HL-60 (cell line): Measurements from ENCODE around the gene TIAM1.

ENCODE experiments used
- DNase-seq, 2 experiments: peaks; one replicate each; pipeline ENCODE4 v3.0.0-alpha.2; 2010 to 2020; ENCODE audit warnings: low read depth in 1 of 2, low spot score in 1 of 2
- H3K27ac ChIP-seq: fragments of 250-450 bp; sonication (Bioruptor Pico); replicated peaks from 2 replicates; pipeline ENCODE4 v1.5.1; 2020; ENCODE audit warnings: mild to moderate bottlenecking, moderate library complexity
- H3K27me3 ChIP-seq: fragments of 250-450 bp; sonication (Bioruptor Pico); 2 replicates; pipeline ENCODE4 v1.5.1; 2021; ENCODE audit warnings: mild to moderate bottlenecking, moderate library complexity; ENCODE audit not compliant: insufficient read depth, poor library complexity, severe bottlenecking
- H3K4me3 ChIP-seq: replicated peaks from 2 replicates; pipeline ENCODE4 v1.5.1; 2011; ENCODE audit warnings: mild to moderate bottlenecking, control low read depth, low read length; ENCODE audit not compliant: insufficient read depth
- GABPA ChIP-seq: IDR thresholded peaks from 2 replicates; pipeline ENCODE4 v1.6.1; 2012; ENCODE audit warnings: low read depth
- POLR2AphosphoS5 ChIP-seq: IDR thresholded peaks from 2 replicates; pipeline ENCODE4 v1.6.1; 2012; ENCODE audit warnings: low read depth
- SPI1 ChIP-seq: IDR thresholded peaks from 2 replicates; pipeline ENCODE4 v1.6.1; 2012; ENCODE audit warnings: low read depth, mild to moderate bottlenecking, borderline replicate concordance
- TF ChIP-seq, protein P1 (sequence below): IDR thresholded peaks from 2 replicates; pipeline ENCODE4 v1.6.1; 2012; ENCODE audit warnings: low read depth; ENCODE audit not compliant: insufficient replicate concordance
- TF ChIP-seq, protein P2 (sequence below): IDR thresholded peaks from one replicate; pipeline ENCODE4 v1.5.1; 2011; ENCODE audit warnings: low read length, control low read depth, inconsistent platforms; ENCODE audit not compliant: insufficient read depth

Gene TIAM1

DNA sequence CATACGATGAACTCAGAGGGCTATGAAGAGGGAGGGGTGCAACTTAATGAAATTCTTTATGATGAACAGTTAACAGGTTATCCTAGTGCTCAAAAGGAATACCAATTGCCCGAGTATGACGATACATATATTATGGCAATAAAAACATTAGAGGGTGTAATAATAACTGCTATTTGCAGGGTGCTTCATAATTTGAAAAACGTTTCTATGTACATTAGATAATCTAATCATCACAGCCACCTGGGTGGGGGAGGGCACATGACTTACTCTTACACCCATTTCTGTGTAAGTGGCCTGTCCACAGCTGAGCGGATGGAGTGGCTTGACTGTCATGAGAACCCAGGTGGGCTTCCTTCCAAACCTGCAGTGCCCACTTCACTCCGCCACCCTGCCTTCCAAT is 46.3 kb downstream of the TIAM1 start:
- no peak overlapping the region for H3K27ac ChIP-seq
- no peak overlapping the region for H3K4me3 ChIP-seq

DNA sequence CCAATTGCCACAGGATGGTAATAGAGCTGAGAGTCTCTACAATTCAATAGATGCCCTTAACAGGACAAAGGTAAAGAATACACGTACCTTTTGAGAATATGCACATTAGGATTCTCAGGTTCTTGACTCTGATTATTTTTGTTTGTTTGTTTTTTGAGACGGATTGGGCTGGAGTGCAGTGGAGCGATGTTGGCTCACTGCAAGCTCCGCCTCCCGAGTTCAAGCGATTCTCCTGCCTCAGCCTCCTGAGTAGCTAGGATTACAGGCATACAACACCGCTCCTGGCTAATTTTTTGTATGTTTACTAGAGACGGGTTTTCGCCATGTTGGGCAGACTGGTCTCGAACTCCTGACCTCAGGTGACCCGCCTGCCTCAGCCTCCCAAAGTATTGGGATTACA is 48.4 kb downstream of the TIAM1 start:
- Histone ChIP-seq H3K27me3 (no peaks in the 10 kb centered on the region), H3K4me3 (no peak overlapping the region), H3K27ac (no peak overlapping the region)
- DNase-seq, result no peak
- TF ChIP-seq SPI1 (no peak), GABPA (no peak), POLR2AphosphoS5 (no peak)
- TF ChIP-seq, protein P1, sequence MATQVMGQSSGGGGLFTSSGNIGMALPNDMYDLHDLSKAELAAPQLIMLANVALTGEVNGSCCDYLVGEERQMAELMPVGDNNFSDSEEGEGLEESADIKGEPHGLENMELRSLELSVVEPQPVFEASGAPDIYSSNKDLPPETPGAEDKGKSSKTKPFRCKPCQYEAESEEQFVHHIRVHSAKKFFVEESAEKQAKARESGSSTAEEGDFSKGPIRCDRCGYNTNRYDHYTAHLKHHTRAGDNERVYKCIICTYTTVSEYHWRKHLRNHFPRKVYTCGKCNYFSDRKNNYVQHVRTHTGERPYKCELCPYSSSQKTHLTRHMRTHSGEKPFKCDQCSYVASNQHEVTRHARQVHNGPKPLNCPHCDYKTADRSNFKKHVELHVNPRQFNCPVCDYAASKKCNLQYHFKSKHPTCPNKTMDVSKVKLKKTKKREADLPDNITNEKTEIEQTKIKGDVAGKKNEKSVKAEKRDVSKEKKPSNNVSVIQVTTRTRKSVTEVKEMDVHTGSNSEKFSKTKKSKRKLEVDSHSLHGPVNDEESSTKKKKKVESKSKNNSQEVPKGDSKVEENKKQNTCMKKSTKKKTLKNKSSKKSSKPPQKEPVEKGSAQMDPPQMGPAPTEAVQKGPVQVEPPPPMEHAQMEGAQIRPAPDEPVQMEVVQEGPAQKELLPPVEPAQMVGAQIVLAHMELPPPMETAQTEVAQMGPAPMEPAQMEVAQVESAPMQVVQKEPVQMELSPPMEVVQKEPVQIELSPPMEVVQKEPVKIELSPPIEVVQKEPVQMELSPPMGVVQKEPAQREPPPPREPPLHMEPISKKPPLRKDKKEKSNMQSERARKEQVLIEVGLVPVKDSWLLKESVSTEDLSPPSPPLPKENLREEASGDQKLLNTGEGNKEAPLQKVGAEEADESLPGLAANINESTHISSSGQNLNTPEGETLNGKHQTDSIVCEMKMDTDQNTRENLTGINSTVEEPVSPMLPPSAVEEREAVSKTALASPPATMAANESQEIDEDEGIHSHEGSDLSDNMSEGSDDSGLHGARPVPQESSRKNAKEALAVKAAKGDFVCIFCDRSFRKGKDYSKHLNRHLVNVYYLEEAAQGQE, result no peak
- TF ChIP-seq, protein P2, sequence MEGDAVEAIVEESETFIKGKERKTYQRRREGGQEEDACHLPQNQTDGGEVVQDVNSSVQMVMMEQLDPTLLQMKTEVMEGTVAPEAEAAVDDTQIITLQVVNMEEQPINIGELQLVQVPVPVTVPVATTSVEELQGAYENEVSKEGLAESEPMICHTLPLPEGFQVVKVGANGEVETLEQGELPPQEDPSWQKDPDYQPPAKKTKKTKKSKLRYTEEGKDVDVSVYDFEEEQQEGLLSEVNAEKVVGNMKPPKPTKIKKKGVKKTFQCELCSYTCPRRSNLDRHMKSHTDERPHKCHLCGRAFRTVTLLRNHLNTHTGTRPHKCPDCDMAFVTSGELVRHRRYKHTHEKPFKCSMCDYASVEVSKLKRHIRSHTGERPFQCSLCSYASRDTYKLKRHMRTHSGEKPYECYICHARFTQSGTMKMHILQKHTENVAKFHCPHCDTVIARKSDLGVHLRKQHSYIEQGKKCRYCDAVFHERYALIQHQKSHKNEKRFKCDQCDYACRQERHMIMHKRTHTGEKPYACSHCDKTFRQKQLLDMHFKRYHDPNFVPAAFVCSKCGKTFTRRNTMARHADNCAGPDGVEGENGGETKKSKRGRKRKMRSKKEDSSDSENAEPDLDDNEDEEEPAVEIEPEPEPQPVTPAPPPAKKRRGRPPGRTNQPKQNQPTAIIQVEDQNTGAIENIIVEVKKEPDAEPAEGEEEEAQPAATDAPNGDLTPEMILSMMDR, result no peak

More for the DNA sequence above, 46.3 kb downstream of the TIAM1 start:
- DNase-seq, result no peak
- TF ChIP-seq SPI1, result no peak
- no peaks in the 10 kb centered on the region for H3K27me3 ChIP-seq

DNA sequence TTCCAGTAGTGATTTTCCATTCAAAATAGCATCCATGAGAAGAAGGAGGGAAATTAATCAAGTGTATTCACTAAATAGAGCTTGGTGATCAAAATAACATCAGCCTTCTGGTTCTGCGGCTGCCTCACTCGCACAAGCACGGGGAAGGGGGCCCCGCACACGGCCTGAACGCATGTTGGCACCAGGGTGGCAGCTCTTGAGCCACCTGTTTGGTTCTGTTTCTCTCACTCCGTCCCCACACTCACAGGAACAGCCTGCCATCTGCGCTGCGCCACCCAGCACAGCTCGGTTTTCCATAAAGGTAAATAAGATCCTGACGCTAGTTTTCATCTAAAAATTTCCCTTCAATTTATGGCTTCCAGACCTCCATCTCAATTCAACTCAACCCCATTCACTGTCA is 49.4 kb downstream of the TIAM1 start:
- Histone ChIP-seq H3K4me3 (no peak overlapping the region), H3K27ac (no peak overlapping the region), H3K27me3 (no peaks in the 10 kb centered on the region)
- TF ChIP-seq POLR2AphosphoS5 (no peak), GABPA (no peak), SPI1 (no peak)
- TF ChIP-seq, protein P1, result no peak
- TF ChIP-seq, protein P2, result no peak
- DNase-seq, result no peak

DNA sequence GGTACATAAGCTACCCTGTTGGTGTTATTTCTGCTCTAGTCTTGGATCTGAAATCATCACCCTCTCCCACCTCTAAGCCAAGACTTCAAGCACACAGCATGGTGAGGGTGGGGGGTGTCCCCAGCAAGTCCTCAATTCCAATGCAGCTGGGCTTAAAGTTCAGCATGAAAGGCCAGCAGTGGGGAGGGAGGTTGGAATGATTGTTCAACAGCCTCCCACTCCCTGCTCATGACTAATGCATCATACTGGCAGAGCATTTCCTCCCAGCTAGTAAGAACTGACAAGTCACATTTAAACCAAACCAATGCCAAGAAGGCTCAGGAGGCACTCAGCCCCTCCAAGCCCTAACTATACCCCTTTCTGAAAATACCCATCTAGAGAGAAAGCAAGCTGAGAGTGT is 50.1 kb downstream of the TIAM1 start:
- no peak overlapping the region for H3K27ac ChIP-seq
- TF ChIP-seq SPI1 (no peak), GABPA (no peak), POLR2AphosphoS5 (no peak)
- TF ChIP-seq, protein P2, result no peak
- TF ChIP-seq, protein P1, result no peak

More for the DNA sequence above, 50.1 kb downstream of the TIAM1 start:
- no peak for DNase-seq
- Histone ChIP-seq H3K4me3 (no peak overlapping the region), H3K27me3 (no peaks in the 10 kb centered on the region)
